SH-SY5Y (cell line): ENCODE data around the gene GAS7.

Experiments
- GATA2 ChIP-seq: IDR thresholded peaks from 2 replicates; pipeline ENCODE4 v1.6.1; 2011; ENCODE audit warnings: mild to moderate bottlenecking, low read depth, low read length
- GATA3 ChIP-seq: IDR thresholded peaks from 2 replicates; pipeline ENCODE4 v1.6.1; 2011; ENCODE audit warnings: low read depth, mild to moderate bottlenecking, low read length, moderate library complexity

GRCh38 chr17:9944704-9945103, 253.7 kb downstream of the GAS7 start:
- TF ChIP-seq GATA2 (no peak), GATA3 (no peak)
